NCI-H774 (cell line): ENCODE data around the gene S100A5.
"Not testable (repeated sequence)": the region's sequence is repeated elsewhere in the genome, so short reads cannot be mapped to it uniquely, and the experiment has no call there.

ENCODE experiments used
- DNase-seq: peaks from one replicate; lab custom pipeline; 2025; lab: John Stamatoyannopoulos, UW

S100A5 gene

DNA sequence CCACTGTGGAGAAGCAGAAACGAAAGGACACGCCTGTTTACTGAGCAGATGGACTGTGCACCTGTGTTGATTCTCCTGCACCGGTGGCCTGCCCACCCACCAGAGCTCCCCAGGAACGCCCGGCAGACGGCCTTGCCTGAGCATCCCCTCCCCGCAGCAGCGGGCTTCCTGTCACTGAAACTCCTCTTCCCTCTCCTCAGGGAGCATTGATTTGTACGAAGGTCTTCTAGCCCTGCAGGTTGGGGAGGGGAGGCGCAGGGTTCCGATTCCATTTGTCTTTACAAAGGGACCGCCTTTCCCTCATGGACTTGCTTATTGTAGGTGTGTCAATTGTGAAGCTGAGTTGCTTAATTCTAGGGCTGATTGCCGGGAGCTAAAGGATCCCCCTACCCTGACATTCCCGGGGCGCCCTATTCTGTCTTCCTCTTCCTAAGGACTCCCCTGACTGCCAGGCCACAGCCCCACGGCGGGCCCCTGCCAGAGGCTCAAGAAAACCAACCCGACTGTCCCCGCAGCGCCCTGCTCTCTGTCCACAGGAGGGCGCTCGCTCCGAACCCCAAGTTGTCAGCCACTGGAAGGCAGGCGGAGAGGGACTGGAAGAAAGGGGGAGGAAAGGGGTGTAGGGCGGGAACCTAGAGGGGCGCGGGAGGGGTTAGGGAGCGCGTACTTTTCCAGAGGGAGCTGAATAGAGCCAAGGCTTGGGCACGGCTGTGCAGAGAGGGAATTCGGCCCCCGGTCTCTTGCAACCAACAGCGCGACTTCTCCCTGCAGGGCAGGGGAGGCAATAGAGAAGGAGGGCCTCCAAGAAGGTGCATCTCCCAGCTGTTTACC lies 7.8 kb downstream of the S100A5 start:
- peak; percentile 84 for DNase-seq

DNA sequence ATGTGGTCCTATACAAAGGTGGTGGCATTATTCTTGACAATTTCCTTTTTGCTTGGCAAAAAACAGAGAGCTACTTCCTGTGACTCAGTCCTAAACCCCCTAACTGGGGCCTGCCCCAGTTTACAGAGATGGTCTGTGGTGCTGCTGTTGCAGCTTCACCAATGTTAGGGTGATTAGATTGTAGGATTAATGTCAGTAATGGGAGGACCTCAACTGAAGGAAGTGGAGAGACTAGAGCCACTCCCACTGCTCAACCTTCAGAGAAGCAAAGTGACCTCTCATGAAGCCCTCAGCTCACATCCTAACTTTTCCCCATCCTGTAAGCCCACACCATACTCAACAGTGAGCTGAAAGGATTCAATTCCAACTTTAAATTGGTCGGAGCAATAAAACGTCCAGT lies 8.6 kb downstream of the S100A5 start:
- DNase-seq: no peak

DNA sequence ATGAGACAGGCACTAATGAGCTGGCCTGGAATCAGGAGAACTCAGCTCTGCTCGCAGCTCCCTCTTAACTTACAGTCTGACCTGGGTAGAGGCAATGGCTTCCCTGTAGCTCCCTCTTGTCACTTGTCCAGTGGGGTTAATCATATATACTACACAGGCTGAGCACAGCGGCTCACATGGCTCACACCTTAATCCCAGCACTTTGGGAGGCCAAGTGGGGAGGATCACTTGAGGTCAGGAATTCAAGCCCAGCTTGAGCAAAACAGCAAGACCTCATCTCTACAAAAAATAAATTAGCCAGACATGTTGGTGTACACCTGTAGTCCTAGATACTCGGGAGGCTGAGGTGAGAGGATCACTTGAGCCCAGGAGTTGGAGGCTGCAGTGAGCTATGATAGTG lies 9.1 kb downstream of the S100A5 start:
- DNase-seq: no peak

DNA sequence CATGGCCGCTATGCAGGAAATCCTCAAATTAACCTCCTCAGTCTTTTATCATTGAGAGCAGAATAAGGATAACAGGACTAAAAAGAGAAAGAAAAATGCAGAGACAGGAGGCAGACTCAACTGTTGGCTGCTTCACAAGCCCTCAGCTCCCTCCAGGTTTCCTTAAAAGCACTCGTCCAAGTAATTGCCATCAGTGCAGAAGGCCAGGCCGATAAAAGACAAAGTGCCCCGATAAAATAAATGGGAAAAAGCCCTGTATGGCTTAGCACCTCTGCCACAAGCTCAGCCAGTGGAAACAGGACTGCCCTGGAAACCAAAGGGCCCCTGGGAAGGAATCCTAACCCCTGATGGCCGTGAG lies 13.1 kb downstream of the S100A5 start:
- DNase-seq: no peak

DNA sequence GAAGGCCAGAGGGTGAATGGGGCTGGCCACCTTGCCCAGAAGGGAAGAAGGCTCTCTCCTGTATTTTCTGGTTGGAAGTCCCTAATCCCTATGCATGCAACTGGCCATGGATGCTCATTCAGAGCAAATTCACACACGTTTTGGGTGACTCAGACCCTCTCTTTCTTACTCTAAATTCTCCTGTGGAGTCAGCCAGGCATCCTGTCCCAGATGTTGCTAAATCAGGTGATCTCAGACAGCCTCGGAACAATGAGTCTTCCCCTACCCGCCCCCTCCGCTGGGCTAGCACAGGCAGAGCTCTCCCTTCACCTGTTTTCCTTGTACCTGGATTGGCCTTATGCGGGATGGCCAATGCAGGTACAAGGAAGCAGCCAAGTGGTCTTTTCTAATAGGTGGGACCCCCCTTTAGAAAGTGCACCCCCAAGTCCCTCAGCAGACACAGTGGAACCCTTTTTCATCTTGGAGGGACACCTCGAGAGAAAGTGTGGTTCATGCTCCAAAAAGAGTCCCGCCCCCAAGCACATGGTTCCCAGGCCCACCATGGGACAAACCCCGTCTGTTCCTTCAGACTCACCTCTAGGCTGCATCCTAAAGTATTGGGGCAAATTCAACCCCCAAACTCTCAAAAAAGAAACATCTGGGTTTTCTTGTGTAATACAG lies 13.6 kb downstream of the S100A5 start:
- no peak for DNase-seq

DNA sequence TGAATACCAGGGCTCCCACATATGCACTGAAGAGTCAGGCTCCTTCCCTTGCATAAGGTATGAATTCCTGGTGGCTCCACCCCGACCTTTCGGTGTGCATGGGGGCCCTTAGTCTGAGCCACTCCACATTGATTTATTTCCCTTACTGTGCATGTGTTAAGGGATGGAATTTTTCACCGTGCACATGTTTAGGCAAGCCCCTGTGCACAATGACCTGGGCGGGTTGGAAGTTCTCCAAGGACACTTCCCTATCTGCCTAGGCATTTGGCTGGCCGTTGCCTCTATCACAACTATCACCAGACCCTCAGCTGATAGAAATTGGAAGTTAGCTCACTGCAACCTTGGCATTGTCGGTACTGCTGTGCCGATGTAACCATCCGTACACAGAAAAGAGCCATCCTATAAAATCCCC lies 14.6 kb downstream of the S100A5 start:
- no peak for DNase-seq

DNA sequence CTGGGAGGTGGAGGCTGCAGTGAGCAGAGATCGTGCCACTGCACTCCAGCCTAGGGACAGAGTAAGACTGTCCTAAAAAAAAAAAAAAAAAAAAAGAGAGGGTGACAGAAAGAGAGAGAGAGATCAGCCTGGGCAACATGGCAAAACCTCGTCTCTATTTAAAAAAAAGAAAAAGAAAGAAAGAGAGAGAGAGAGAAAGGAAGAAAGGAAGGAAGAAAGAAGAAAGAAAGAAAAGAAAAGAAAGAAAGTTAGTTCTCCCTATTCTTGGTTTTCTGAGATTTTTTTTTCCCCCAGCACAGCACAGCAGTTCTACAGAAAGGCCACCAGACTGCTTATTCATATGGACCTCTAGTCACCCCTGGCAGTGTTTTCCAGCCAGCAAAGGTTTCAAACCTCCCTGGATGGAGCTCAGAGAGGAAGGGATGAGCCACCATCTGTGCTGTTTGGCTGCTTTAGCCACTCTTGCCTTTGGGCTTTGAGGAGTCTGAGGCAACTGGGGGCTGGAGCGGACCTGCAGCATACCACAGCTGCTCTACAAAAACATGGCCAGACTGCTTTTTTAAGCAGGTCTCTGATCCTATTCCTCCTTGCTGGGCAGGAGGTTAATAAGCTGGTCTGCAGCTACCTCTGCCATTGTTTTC lies 15.5 kb downstream of the S100A5 start:
- DNase-seq: no peak

DNA sequence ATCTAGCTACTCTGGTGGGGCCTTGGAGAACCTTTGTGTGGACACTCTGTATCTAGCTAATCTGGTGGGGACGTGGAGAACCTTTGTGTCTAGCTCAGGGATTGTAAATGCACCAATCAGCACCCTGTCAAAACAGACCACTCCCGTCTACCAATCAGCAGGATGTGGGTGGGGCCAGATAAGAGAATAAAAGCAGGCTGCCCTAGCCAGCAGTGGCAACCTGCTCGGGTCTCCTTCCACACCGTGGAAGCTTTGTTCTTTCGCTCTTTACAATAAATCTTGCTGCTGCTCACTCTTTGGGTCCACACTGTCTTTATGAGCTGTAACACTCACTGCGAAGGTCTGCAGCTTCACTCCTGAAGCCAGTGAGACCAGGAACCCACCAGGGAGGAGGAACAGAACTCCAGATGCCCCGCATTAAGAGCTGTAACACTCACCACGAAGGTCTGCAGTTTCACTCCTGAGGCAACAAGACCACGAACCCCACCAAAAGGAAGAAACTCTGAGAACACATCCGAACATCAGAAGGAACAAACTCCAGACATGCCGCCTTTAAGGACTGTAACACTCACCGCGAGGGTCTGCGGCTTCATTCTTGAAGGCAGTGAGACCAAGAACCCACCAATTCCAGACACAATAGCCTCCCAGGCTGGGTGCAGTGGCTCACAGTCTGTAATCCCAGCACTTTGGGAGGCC lies 18.2 kb downstream of the S100A5 start:
- DNase-seq: not testable (repeated sequence)

DNA sequence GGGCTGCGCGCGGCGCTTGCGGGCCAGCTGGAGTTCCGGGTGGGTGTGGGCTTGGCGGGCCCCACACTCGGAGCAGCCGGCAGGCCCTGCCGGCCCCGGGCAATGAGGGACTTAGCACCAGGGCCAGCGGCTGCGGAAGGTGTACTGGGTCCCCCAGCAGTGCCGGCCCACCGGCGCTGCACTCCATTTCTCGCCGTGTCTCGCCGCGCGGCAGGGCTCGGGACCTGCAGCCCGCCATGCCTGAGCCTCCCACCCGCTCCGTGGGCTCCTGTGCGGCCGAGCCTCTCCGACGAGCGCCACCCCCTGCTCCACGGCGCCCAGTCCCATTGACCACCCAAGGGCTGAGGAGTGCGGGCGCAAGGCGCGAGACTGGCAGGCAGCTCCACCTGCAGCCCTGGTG lies 18.9 kb downstream of the S100A5 start:
- not testable (repeated sequence) for DNase-seq

DNA sequence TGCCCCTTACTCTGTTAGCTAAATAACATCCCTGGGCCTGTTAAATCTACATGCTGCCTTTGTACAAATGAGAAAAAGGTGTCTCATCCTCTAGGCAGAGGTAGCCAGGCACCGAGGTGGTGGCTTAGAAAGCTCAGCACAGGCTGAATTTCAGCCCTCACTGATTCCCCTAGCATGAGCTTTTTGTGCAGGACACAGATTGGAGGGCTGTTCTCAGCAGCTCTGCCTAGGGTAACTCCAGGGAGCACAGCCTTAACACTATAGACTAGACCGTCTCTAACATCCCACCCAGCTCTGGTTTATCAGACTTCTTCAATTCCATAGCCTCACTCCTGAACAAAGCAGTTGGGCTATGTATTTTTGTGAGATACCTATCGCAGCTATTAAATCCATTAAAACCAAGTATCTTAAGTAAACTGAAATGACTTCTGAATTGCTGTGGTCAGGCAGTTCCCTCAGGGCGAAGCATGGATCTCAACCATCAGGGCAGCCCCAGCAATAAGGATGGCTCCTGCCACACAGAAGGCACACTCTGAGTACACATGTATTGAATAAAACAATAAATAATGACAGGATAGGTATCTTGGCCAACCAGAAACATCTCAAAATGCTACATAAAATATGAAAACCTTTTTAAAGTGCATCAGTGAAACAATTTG lies 19.8 kb downstream of the S100A5 start:
- no peak for DNase-seq

DNA sequence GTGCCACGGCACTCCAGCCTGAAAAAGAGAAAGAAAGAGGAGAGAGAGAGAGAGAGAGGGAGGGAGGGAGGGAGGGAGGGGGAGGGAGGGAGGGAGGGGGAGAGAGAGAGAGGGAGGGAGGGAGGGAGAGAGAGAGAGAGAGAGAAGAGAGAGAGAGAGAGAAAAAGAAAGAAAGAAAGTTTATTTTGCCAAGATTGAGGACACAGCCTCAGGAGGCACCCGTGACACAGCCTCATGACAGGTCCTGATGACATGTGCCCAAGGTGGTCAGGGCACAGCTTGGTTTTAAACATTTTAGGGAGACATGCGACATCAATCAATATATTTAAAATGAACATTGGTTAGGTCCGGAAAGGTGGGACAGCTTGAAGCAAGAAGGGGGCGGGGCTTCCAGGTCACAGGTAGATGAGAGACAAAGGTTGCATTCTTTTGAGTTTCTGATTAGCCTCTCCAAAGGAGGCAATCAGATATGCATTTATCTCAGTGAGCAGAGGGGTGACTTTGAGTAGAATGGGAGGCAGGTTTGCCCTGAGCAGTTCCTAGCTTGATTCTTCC lies 20.5 kb downstream of the S100A5 start:
- DNase-seq: not testable (repeated sequence)

DNA sequence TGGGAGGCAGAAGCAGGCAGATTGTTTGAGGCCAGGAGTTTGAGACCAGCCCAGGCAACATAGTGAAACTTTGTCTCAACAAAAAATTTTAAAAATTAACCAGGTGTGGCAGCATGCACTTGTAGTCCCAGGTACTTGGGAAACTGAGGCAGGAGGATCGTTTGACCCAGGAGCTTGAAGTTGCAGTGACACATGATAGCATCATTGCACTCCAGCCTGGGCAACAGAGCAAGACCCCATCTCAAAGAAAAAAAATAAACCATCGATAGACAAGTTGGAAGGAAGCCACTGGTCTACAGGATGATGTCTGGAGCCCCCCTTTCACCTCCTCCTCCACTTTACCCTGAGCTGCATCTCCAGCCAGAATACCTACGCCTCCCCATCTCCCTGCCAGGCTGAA lies 21.5 kb downstream of the S100A5 start:
- DNase-seq: no peak

DNA sequence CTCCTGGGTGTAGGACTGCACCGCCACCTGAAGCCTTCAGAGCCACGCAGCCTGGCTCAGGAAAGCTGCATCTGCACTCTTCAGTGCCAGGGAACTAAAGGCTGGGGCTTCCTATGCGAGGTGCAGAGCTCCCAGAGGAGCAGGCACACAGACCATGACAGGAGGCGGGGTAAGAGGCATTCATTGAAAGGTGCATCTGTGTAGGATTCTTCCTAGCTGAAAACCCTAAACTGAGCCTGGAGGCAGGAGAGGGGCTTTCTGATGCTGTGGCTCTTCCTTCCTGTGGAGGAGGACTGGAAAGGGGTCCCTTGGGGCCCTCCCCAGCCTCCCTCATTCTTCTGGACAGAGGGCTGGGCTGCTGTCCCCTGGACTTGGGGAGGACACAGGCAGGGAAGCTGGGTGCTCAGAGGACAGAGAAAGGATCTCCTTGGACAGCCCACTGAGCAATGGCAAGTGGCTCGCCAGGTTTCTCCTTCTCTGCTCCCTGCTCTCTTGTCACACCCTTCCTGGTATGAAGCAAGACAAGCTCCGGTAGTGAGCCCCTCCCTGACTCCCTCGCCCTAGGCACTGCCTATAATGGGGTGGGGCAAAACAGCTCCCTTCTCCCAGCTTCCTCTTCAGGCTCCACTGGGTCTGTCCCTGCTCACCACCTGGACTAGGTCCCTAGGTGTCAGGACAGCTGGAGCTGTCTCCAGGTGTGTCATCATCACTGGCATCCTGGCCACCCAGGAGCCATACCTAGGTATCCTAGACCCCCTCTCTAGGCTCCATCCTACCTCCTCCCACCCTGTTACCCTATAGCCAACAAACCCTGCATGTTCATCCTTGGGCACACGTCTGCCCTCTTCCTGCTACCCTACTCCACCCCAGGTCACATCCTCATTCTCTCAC lies 25.0 kb downstream of the S100A5 start:
- DNase-seq: no peak

DNA sequence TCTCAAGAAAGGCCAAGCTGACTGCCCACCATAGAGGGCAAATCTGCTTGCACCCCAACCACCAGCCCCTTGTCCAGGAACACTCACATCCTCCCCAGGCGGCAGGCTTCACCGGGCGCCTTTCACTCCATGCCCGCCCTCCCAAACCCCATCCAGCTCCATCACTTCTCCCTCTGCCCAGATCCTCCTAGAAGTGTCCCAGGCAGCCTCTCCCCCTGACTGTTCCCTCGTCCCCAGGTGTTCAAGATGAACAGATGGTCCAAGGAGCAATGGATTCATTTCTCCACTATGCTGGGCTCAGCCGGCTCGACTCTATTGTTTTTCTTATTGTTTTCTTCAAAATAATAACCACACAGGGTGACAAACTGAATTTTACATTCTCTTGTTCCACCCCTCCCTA lies 27.1 kb downstream of the S100A5 start:
- no peak for DNase-seq

DNA sequence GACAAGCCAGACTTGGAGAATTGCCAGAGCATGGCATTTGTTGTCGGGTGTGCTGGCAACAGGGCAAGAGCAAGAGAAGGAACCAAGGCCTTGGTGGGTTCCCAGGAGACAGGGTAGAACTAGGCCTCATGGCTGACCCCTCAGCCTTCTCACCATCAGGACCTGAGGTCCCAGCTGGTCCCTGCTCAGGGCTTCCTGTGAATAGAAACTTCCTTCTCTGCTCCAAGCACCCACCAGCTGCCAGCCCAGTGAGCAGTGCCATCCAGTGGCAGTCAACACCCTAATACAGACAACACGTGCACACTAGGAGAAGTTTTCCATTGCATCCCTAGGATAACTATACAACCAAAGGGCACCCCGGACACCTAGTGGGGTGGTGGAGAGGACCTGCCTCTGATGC lies 27.7 kb downstream of the S100A5 start:
- no peak for DNase-seq

DNA sequence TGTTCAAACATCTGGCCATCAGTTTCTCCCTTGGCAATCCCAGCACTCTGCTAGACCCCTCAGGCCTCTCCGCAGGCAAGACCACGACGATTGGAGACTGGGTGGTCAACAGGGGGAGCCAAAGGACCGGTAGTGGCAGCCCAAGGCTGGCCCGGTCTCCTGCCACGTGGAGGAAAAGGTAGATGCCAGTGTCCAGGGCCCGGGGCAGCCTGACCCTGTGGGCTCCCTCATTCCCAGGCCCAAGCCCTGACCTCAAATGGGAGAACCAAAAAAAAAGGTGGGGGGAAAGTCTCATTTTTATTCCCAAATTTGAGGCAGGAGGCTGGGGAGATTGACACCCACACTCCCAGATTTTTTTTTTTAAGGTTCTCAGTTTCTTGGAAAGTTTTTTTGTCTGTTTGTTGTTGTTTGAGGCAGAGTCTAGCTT lies 29.7 kb downstream of the S100A5 start:
- peak; percentile 68 for DNase-seq

DNA sequence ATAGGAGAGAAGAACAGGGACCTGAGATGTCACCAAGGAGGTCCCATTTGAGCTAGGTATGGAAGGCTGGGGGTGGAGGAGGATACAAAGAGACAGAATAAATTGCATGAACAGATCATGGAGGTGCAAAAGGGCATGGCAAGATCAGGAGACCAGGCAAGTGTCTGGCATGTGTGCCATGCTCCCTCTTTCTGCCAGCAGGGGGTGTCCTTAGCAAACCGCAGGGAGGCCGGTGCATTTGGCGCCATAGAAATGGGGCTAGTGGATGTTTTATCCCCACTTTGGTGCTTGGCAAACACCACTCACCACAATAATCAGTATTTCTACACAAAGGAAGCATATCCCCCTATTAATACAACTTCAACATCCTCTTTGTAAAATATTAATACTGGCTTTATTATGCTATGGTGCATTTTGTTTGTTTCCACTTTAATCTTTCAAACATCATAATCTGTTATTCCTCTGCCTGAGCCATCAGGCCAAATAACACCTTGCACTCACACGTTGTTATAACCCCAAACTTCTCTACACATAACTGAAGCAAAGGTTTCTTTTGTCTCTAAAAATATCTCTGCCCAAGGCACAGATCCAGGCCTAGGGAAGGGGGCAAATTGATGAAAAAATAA lies 30.9 kb downstream of the S100A5 start:
- DNase-seq: no peak

DNA sequence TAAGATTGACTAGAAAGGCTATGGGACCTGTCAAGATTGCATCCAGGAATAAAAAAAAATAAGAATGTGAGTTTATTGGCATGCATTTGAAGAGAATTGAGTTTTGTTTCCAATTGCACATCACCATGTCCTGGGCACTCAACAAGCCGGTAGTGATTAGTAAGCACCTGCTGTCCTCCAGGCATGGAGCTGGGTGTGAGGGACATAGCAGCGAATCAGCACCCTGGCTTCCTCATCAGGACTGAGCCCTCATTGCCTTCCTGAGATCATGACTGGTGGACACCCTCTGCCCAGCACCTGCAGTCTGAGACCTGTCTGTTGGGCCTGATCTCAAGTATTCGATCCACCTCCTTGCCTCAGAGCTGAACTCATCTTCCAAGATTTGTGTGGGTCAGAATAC lies 31.7 kb downstream of the S100A5 start:
- DNase-seq: no peak

DNA sequence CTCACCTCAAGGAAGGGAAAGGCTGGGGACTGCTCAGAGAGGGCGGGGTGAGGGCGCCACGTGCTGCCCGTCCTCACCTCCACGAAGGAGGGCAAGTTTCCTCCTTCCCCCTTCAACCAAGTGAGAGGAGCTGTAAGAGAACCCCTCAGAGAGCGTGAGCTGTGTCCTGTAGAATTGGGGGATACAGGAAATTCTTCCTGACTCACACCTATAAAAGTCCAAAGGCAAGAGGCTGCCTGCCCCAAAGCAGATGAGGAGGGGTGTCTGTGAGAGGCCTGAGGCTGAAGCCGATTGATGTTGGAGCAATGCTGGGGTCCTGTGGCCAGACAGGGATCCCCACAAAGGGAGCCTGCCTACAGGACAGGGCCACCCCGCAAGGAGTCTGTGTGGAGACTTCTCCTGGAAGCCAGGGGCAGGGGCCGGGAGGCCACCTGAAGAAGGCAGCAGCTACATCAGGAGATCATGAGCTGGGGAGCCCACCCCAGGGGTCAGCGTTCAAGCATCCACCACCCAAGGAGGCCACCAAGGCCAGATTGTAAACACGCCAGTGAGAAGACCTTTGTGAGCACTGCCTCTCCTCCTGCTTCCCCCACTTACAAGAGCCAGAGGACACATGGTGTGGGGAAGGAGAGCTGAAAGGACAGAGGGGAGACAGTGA lies 32.7 kb downstream of the S100A5 start:
- DNase-seq: no peak
